Measurements from ENCODE around the gene RARB.

RARB gene

DNA sequence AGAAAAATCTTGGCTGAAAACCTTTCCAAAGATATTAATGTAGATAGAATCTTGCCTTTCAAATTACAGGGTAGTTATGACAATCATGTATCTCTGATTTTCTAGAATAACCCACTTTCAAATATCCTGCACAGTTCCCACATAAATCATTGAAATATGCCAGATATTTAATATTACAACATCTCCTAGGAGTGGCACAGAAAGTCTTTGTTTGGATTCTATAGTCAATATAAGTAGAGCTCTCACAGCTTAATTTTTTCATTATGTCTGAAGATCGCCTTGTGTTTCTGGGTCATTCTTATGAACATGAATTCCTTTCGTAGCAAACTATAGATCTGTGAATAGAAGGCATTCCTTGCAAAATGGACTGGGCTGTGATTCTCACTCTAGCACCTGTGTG is 5.0 kb downstream of the RARB start:
- H3K4me3 ChIP-seq (ENCODE audit: low read length): no peak overlapping the region
- no peak for TF ChIP-seq CTCF (conservative IDR thresholded peaks at IDR 0.05; ENCODE audit: low read length)
- DNase-seq (ENCODE audit: low read depth): no peak

GRCh38 chr3:25433868-25434267 is 5.8 kb downstream of the RARB start:
- DNase-seq (ENCODE audit: low read depth): no peak
- no peak for TF ChIP-seq CTCF (conservative IDR thresholded peaks at IDR 0.05; ENCODE audit: low read length)
- H3K4me3 ChIP-seq (ENCODE audit: low read length): no peak overlapping the region

DNA sequence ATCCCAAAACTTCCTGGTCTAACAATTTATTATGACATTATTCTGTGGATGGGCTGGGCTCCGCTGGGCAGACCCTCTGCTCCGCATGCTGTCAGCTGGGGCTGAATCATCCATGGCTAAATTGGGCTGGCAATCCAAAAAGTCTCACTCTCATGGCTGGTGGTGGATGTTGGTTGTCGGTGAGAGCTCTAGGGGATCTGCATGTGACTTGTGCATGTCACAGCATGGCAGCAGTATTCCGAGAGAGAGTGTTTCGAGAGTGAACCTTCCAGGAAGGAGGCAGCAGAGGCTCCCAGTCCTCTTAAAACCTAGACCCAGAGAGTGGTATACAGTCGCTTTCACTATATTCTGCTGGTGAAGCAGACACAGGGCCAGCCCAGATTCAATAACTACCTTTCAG is 9.9 kb downstream of the RARB start:
- no peak for TF ChIP-seq CTCF (conservative IDR thresholded peaks at IDR 0.05; ENCODE audit: low read length)
- DNase-seq (ENCODE audit: low read depth): no peak
- no peak overlapping the region for H3K4me3 ChIP-seq (ENCODE audit: low read length)

GRCh38 chr3:25438791-25439555 is 10.9 kb downstream of the RARB start:
- H3K4me3 ChIP-seq (ENCODE audit: low read length): no peak overlapping the region
- no peak for TF ChIP-seq CTCF (conservative IDR thresholded peaks at IDR 0.05; ENCODE audit: low read length)
- DNase-seq (ENCODE audit: low read depth): no peak

DNA sequence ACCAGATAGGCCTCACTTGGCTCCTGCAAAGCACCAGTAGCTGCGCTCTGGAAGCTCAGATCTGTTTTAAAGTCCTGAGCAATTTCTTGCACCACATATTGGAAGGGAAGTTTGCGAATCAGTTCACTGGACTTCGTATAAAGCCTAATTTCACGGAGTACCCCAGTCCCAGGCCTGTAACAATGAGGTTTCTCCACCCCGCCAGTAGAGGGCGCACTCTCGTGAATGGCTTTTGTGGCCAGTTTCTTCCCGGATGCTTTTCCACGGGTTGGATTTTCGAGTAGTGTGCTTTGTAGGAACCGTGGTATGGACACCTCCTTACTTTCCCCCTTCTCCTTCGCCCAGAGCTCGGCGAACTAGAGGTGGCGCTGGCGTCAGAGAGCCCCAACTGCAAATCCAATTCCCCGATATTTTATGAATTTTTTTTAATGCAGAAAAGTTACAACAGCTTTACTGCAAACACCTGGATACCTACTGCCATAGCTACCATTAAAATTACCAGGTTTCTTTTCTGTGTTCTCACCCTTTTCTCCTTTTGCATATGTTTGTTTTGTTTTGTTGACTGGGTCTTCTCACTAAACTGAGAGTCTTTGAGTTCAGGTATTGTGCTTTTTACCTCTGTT is 13.3 kb downstream of the RARB start:
- no peak for DNase-seq (ENCODE audit: low read depth)
- peak; percentile 62 for TF ChIP-seq CTCF (conservative IDR thresholded peaks at IDR 0.05; ENCODE audit: low read length)
- H3K4me3 ChIP-seq (ENCODE audit: low read length): no peak overlapping the region

DNA sequence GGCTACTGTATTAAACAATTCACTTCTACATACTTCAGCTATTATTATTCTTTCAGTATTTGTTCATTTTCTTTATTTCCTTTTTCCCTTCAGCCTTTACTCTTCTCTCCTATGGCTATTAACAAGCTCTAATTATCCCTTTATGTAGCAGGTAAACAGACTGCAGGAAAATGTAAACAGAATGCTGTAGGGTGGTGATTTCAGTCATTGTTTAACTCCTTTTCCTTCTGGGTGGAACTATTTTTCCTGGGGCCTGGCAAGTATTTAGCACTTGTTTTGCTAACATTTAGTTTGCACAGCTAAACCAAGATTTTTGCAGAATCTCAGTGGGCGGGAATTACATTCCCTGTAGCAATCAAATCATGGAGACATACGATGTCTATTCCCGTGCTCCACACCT is 14.4 kb downstream of the RARB start:
- no peak for DNase-seq (ENCODE audit: low read depth)
- TF ChIP-seq CTCF (conservative IDR thresholded peaks at IDR 0.05; ENCODE audit: low read length): no peak
- H3K4me3 ChIP-seq (ENCODE audit: low read length): no peak overlapping the region

DNA sequence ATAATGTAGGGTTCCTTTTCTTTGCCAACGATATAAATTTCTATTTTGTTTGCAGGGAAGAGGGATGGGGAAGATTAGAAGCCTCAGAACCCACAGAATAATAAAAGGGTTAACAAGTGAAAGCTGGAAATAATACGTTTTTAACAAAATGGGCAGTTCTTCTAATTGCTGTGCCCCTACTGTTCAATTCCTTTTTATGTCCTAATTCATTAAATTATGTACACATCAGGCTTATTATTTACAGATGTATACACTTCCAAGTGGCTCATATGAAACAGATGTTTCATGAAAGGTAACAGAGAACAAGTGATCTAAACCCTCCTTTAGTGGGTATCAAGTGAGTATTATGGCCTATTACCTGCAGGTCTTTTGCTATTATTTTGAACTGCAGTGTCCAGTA is 16.2 kb downstream of the RARB start:
- TF ChIP-seq CTCF (conservative IDR thresholded peaks at IDR 0.05; ENCODE audit: low read length): no peak
- H3K4me3 ChIP-seq (ENCODE audit: low read length): no peak overlapping the region
- no peak for DNase-seq (ENCODE audit: low read depth)
